Heart right ventricle (tissue), 16 donors: ENCODE measurements around the gene SMCR8. TPM values are rescaled to one million over a fixed set of nuclear protein-coding genes. Genes with fewer than 3 reads are reported as not detected.

Experiments used
- ATAC-seq, 8 donors: fragments of 200-7000 bp; cut with Tn5 transposase; one replicate each; pipeline ENCODE4 v1.9.1; 2020; ENCODE audit warnings: mild to moderate bottlenecking in 8 of 8, moderate library complexity in 8 of 8, moderate number of reproducible peaks in 1 of 8
- DNase-seq, 2 donors: peaks; one replicate each; pipeline ENCODE4 v3.0.0-alpha.2; 2020
- H3K27ac ChIP-seq, 10 donors: fragments of 200-600 bp; sonication (generic) in 2 of 10; one replicate each; pipeline versions ENCODE4 v1.5.0 to v1.8.0; 2020 to 2022; ENCODE audit warnings: mild to moderate bottlenecking in 3 of 10
- H3K27me3 ChIP-seq, 7 donors: fragments of 200-600 bp; one replicate each; pipeline ENCODE4 v1.8.0; 2021 to 2022; ENCODE audit warnings: mild to moderate bottlenecking in 2 of 7
- H3K36me3 ChIP-seq, 9 donors: fragments of 200-600 bp; sonication (generic) in 1 of 9; one replicate each; pipeline versions ENCODE4 v1.5.0 to v1.8.0; 2020 to 2022; ENCODE audit warnings: mild to moderate bottlenecking in 2 of 9
- H3K4me1 ChIP-seq, 9 donors: fragments of 200-600 bp; sonication (generic) in 1 of 9; one replicate each; pipeline versions ENCODE4 v1.5.0 to v1.8.0; 2020 to 2022; ENCODE audit warnings: mild to moderate bottlenecking in 4 of 9
- H3K4me3 ChIP-seq, 10 donors: fragments of 200-600 bp; sonication (generic) in 2 of 10; one replicate each; pipeline versions ENCODE4 v1.5.0 to v1.8.0; 2020 to 2022; ENCODE audit warnings: mild to moderate bottlenecking in 7 of 10, moderate library complexity in 2 of 10
- H3K9me3 ChIP-seq, 11 donors: fragments of 200-600 bp in 10 of 11; sonication (generic) in 2 of 11; one replicate each; pipeline versions ENCODE4 v1.5.0 to v1.8.0; 2013 to 2022; ENCODE audit warnings: mild to moderate bottlenecking in 2 of 11, control low read depth in 1 of 11, moderate library complexity in 1 of 11
- CTCF ChIP-seq, 9 donors: fragments of 200-600 bp; sonication (generic) in 2 of 9; IDR thresholded peaks; one replicate each; pipeline versions ENCODE4 v1.5.0 to v1.8.0; 2021 to 2022; ENCODE audit warnings: antibody characterized with exemption in 9 of 9, mild to moderate bottlenecking in 5 of 9, moderate library complexity in 1 of 9
- WGBS, 2 donors: extraction: QIAGEN DNeasy Blood & Tissue Kit; methylation state at CpG; one replicate each; pipeline ENCODE4 v1.1.7; 2013; ENCODE audit warnings: inconsistent platforms in 1 of 2; 5-methylcytosine and 5-hydroxymethylcytosine counted together
- intact Hi-C, 10 donors: fragments of 100-400 bp; cut with DNase I; formaldehyde crosslinking; loops; one replicate each; pipeline versions ENCODE4 v1.11.1 to v1.14.2; 2022
- polyA plus RNA-seq, 2 donors: library from polyadenylated mRNA; stranded (reverse); fragments of 200-250 nt; gene quantifications; one replicate each; pipeline ENCODE4 v1.2.3, GENCODE V29; 2013
- total RNA-seq, 10 donors: library from RNA; stranded (reverse); fragmentation: NEBNext Ultra II Directional in 3 of 10; extraction: Animal tissue kit (Norgen Biotek cat#: 25700) in 3 of 10; gene quantifications; one replicate each; pipeline versions ENCODE4 v1.2.1 to v1.2.4, GENCODE V29; 2021 to 2023
- donor health status: Arrhythmogenic right ventricular cardiomyopathy.
- donor health status: ischemic (EF 13 %, LVEDD 7.1; RV severe dilation, severe dysfunction).
- donor health status: healthy with polysubstance abuse.
- donor health status: DM: no; HTN: yes; CAD: no.
- donor health status: DM: no; HTN: no; CAD: no.
- donor health status: ischemic (EF 25% LVEDD 6.9; RV normal size, moderate dysfunction).
- donor health status: ischemic (EF 25% LVEDD 5.7; RV mildly dilated, moderate dysfunction).
- donor health status: healthy.
- donor health status: DM: yes; HTN: yes; CAD: no.
- donor health status: Ischemic cardiomyopathy.
- donor health status: ischemic (EF 35%, LVEDD 5.7; RV mildly dilated, moderate dysfunction).
- donor health status: nonischemic (EF 11% LVEDD 7.7; RV severe dilation, severe dysfunction).
- donor health status: DM: yes; HTN: yes; CAD: no.
- donor health status: PGD.
- donor health status: ischemic (EF 29% LVEDD 5.4; RV normal size, mild dysfunction).
- donor health status: nonischemic (EF 23%, LVEDD 6.1; RV moderate dilation, normal function).

SMCR8 gene
- total and polyA plus RNA-seq, 12 donors = 2.1 to 15.7 (median 11.6) TPM

GRCh38 chr17:18323007-18323406 lies 7.9 kb downstream of the SMCR8 start:
- H3K9me3 ChIP-seq = no peaks in the 10 kb centered on the region
- H3K27ac ChIP-seq = no peak overlapping the region
- DNase-seq = no peak
- no peak overlapping the region for H3K4me3 ChIP-seq
- intact Hi-C loops = loop anchor here in 1 of 10 donors (10.0 kb wide), 1 partner anchor 62 kb away; no protein-coding TSS in a partner anchor
- peaks cover 0 to 97% (median 37%) of the 10 kb centered on the region in 9 donors for H3K36me3 ChIP-seq
- TF ChIP-seq CTCF (IDR thresholded peaks at IDR 0.05) = no peak
- peaks cover 16 to 35% (median 28%) of the 10 kb centered on the region in 9 donors for H3K4me1 ChIP-seq
- no peaks in the 10 kb centered on the region for H3K27me3 ChIP-seq
- ATAC-seq = no peak
- WGBS, 2 donors = 59 to 70% methylated on average over 3 of the region's 3 CpGs

- WGBS, 2 donors = 93 to 94% methylated on average over 16 of the region's 16 CpGs
- Histone ChIP-seq H3K27me3 (no peaks in the 10 kb centered on the region), H3K4me3 (no peak overlapping the region), H3K36me3 (peaks cover 0 to 97% (median 37%) of the 10 kb centered on the region in 9 donors), H3K4me1 (peaks cover 11 to 29% (median 22%) of the 10 kb centered on the region in 9 donors), H3K27ac (no peak overlapping the region), H3K9me3 (no peaks in the 10 kb centered on the region)
- ATAC-seq = no peak
- intact Hi-C loops = loop anchor here in 1 of 10 donors (10.0 kb wide), 1 partner anchor 61 kb away; no protein-coding TSS in a partner anchor
- no peak for TF ChIP-seq CTCF (IDR thresholded peaks at IDR 0.05)
- DNase-seq = no peak
These were observed 8.5 kb downstream of the SMCR8 start for GRCh38 chr17:18323507-18324139.

GRCh38 chr17:18324140-18325050 lies 9.3 kb downstream of the SMCR8 start:
- intact Hi-C loops = loop anchor here in 1 of 10 donors (10.0 kb wide), 1 partner anchor 60 kb away; no protein-coding TSS in a partner anchor
- Histone ChIP-seq H3K36me3 (peaks cover 0 to 97% (median 37%) of the 10 kb centered on the region in 9 donors), H3K27me3 (no peaks in the 10 kb centered on the region), H3K9me3 (no peaks in the 10 kb centered on the region), H3K4me3 (no peak overlapping the region), H3K27ac (no peak overlapping the region), H3K4me1 (peaks cover 4 to 21% (median 14%) of the 10 kb centered on the region in 9 donors)
- WGBS, 2 donors = 86 to 88% methylated on average over 27 of the region's 27 CpGs
- no peak for ATAC-seq
- no peak for TF ChIP-seq CTCF (IDR thresholded peaks at IDR 0.05)
- DNase-seq = no peak

- WGBS, 2 donors = 98 to 99% methylated on average over 2 of the region's 2 CpGs
- H3K36me3 ChIP-seq = peaks cover 0 to 100% (median 37%) of the 10 kb centered on the region in 9 donors
- no peak for TF ChIP-seq CTCF (IDR thresholded peaks at IDR 0.05)
- H3K27ac ChIP-seq = no peak overlapping the region
- H3K9me3 ChIP-seq = no peaks in the 10 kb centered on the region
- intact Hi-C loops = loop anchor here in 1 of 10 donors (10.0 kb wide), 1 partner anchor 59 kb away; no protein-coding TSS in a partner anchor
- DNase-seq (no peak), ATAC-seq (no peak)
- H3K4me1 ChIP-seq = peaks cover 0 to 5% (median 0%) of the 10 kb centered on the region in 9 donors
- no peak overlapping the region for H3K4me3 ChIP-seq
- no peaks in the 10 kb centered on the region for H3K27me3 ChIP-seq
These were observed 10.9 kb downstream of the SMCR8 start for GRCh38 chr17:18326039-18326438.
